GM18508 (cell line): ENCODE results near the gene CD8B.

ENCODE experiments used
- ATAC-seq: cut with Tn5 transposase; IDR thresholded peaks from one replicate; pipeline ENCODE4 v1.9.1; 2021; ENCODE audit warnings: moderate number of reproducible peaks; ENCODE audit not compliant: insufficient read depth, unreplicated experiment

Gene CD8B

DNA sequence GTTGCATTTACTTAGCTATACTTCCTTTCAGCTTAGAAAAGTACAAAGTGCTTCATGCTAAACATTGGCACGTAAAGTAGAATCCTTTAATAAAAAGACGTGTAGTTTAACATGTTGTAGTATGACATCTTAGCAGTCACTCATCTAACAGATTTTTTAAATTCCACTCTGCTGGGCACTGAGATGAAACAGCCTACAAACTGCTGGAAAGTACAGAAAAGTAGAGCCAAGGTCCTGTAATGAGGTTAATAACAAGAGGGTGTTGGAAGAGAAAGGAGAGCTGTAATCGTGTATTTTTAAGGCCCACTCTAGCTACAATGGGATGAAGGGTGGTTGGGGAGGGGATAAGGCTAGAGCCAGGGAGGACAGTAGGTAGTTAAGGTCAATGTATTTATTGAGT is 81.7 kb downstream of the CD8B start:
- ATAC-seq, result no peak

DNA sequence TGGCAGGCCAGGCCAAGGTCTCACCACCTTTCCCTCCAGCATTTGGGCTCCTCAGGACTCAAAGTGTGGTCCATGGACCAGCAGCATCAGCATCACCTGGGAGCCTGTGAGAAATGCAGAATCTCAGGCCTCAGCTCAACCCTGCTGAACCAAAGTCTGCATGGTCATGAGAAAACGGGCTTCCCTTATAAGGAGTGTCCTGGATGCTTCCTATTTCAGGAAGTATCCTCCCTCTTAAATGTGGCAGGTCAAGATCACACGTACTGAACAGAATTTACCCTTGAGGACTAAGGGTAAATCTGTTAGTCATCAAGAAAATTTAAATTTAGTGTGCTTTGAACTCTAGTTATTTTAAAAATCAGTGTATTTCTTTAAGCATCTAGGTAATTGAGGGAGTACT is 82.7 kb downstream of the CD8B start:
- no peak for ATAC-seq

DNA sequence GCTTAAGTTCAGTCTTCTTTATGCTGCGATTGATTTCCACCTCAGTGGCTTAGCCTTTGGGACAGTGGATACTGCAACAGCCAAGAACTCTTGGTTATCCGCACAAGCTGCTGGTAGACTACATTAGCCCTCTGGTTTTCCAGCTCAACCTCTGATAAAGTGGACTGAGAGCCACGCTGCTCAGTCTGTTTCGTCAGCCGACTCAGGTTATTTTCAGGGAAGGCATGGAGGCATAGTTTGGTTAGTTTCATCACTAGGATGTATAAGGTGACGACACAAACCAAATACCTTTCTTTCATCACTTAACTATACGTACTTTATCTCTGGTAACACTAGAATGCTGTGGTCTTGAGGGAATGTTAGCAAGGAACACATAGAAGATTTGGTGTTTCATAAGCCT is 85.2 kb downstream of the CD8B start:
- no peak for ATAC-seq

DNA sequence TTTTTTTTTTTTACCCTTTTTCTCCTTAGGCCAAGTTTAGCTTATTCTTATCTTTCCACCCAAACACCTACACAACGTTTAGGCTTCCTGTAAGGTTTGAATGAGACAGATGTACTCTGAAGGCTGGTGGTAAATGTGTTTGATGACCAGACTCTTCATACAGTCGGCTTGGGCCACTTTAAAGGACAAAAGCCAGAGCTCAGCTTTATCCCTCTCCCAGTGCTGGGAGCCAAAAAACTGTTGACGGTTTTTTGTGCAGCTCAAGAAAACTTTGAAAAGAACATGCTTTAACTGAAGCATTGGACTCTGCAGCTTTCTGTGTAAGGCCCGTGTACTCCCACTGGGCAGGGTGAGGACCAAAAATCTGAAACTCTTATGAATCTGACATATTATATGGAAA is 86.3 kb downstream of the CD8B start:
- no peak for ATAC-seq

- no peak for ATAC-seq
These were observed 86.8 kb downstream of the CD8B start for GRCh38 chr2:86774862-86775261.

DNA sequence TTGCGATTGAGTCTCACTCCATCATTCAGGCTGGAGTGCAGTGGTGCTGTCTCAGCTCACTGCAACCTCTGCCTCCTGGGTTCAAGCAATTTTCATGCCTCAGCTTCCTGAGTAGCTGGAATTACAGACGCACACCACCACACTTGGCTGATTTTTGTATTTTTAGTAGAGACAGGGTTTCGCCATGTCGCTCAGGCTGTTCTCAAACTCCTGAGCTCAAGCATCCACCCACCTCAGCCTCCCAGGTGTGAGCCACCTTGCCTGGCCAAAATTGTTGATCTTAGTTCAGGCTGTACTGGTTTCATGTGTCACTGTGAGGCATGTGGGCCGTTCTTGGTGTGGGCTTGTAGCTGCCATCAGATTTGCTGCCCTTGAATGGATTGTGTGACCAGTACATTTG is 89.1 kb downstream of the CD8B start:
- no peak for ATAC-seq

DNA sequence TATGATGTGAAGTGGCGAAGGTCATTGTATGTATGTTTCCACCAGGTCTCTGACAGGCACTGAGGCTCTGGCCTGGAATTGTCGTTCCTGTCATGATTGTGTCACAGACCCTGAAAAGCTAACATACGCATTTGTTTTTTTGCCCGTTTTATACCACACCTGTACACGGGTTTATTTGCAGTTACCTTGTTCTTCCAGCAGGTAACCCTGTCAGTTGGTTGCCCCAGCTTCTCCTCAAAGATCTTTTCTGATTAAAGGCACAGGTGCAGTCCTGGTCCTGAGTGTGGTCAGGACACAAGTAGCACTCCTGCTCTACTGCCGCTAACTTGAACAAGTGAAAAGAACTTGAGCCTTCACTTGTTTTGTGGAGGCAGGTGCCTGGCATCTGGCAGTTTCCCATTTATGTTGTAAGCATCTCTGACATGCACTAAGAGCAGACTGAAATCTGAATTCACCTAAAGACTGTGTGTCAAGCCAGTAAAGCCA is 90.8 kb downstream of the CD8B start:
- no peak for ATAC-seq

DNA sequence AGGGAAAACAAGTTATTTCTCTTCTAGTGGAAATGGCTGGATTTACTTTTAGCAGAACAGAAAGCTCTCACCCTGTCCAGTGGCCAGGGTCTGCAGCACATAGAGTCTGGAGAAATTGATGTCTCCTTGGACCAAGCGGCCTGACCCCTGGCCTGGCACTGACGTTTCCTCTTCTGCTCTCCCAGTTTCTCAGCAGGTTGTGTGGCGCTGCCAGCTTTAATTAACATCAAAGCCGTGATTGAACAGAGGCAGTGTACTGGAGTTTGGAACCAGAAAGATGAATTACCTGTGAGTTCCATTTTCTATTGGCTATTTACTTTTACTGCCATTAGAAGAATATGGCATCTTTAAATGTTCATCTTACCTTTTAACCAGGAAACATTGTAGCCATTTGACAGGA is 91.8 kb downstream of the CD8B start:
- no peak for ATAC-seq

DNA sequence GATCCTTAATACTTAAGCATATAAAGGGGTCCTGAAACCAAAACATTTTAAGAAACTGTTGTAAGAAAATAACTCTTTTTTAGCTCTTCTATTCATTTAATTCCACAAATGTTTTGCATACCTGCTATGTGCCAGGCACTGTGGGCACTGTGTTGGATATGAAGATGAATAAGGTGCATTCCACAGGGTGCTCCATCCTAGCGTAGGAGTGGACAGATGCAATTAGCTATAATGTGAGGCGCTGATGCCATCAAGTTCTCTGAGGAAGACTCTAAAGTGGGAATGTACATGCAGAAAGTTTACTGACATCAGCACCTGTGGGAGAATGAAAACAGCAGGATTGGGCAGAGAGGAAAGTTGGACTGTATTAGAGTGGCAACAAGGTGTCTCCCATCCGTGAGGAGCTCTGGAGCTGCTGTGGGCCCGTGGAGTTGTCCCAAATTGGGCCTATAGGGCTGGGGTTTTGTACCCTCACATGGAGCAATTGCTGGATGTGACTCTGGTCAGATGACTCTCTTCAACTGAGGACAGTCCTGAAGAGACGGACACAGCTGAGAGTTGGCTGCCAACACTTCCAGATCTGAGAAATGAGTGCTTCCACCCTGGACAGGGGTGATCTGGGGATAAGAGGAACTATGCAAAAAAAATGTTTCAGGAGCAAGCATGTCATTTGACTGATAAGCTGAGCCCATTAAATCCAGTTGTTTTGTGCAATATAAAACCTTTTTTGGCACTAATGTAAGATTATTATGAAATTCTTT is 93.3 kb downstream of the CD8B start:
- no peak for ATAC-seq
